K562 (cell line): ENCODE measurements around the gene TMCC2. TPM values are rescaled to one million over a fixed set of nuclear protein-coding genes. Genes with fewer than 3 reads are reported as not detected.

Experiments used
- ATAC-seq: fragments of 200-7000 bp; cut with Tn5 transposase; 3 replicates; pipeline ENCODE4 v1.9.1; 2020; ENCODE audit warnings: moderate library complexity
- BruUV-seq: library from RNA; stranded (reverse); fragments of 400-500 nt; replicated peaks from 2 replicates; lab custom pipeline; 2021; lab: Mats Ljungman, UMichigan
- CTCF ChIA-PET: fragments of 300-600 bp; formaldehyde crosslinking; extraction: SDS; loops from one replicate; lab custom pipeline; 2021; ENCODE audit warnings: low intra/inter-chr PET ratio; lab: Yijun Ruan, JAX
- POLR2A ChIA-PET: fragments of 300-600, 350-650 bp; sonication (Branson Sonifier 250); formaldehyde crosslinking; extraction: SDS; loops from one replicate; lab custom pipeline; 2021; ENCODE audit warnings: antibody characterized with exemption, inconsistent platforms; lab: Yijun Ruan, JAX
- DNase-seq, 4 experiments: peaks; one replicate each; pipeline versions ENCODE4 v3.0.0 to v3.0.0-alpha.2; 2011 to 2018; ENCODE audit warnings: low spot score in 3 of 4, mixed read lengths in 3 of 4; ENCODE audit errors: extremely low read depth in 1 of 4
- FAIRE-seq: peaks from 2 replicates; lab custom pipeline; 2011; peaks lifted over from hg19 to GRCh38; lab: Jason Lieb, UNC
- H2AFZ ChIP-seq: 2 replicates; pipeline ENCODE4 v1.6.0; 2011; ENCODE audit warnings: low read depth, low read length, control low read depth, inconsistent platforms
- H3K27ac ChIP-seq: fragments of 200-600 bp; 3 replicates; pipeline ENCODE4 v1.8.0; 2011; ENCODE audit warnings: low read depth, mild to moderate bottlenecking, control low read depth, inconsistent platforms, low read length, moderate library complexity, mixed read lengths; ENCODE audit errors: extremely low read depth
- H3K27me3 ChIP-seq, 2 experiments: fragments of 300-600 bp in 1 of 2; 2 replicates in 1 of 2; 3 replicates in 1 of 2; pipeline versions ENCODE4 v1.6.0 to v1.8.0; 2011; ENCODE audit warnings: inconsistent platforms in 2 of 2, low read length in 2 of 2, mild to moderate bottlenecking in 1 of 2, mixed read lengths in 1 of 2, moderate library complexity in 1 of 2; ENCODE audit not compliant: control insufficient read depth in 2 of 2, insufficient read depth in 2 of 2
- H3K36me3 ChIP-seq: fragments of 300-600 bp; 3 replicates; pipeline ENCODE4 v1.8.0; 2011; ENCODE audit warnings: mild to moderate bottlenecking, low read length, inconsistent platforms; ENCODE audit not compliant: control insufficient read depth, insufficient read depth
- H3K4me1 ChIP-seq, 2 experiments: fragments of 200-600 bp in 1 of 2; replicated peaks in 1 of 2; 2 replicates in 1 of 2; 3 replicates in 1 of 2; pipeline versions ENCODE4 v1.5.1 to v1.8.0; 2011; ENCODE audit warnings: inconsistent platforms in 2 of 2, low read length in 2 of 2, mild to moderate bottlenecking in 1 of 2, mixed read lengths in 1 of 2, moderate library complexity in 1 of 2; ENCODE audit not compliant: control insufficient read depth in 2 of 2, insufficient read depth in 2 of 2
- H3K4me2 ChIP-seq: 2 replicates; pipeline ENCODE4 v1.6.1; 2011; ENCODE audit warnings: low read length, control low read depth, inconsistent platforms, mixed read lengths; ENCODE audit not compliant: insufficient read depth
- H3K4me3 ChIP-seq: fragments of 200-600 bp; sonication (generic), shearing (Covaris generic); 2 replicates; pipeline ENCODE4 v1.5.1; 2016; ENCODE audit warnings: control low read depth, inconsistent platforms
- H3K79me2 ChIP-seq: fragments of 200-600 bp; 3 replicates; pipeline ENCODE4 v1.8.0; 2011; ENCODE audit warnings: low read length, inconsistent platforms; ENCODE audit not compliant: control insufficient read depth, insufficient read depth
- H3K9ac ChIP-seq, 2 experiments: 2 replicates each; pipeline versions ENCODE4 v1.6.0 to v1.6.1; 2011; ENCODE audit warnings: low read depth in 2 of 2, low read length in 2 of 2, control low read depth in 1 of 2, inconsistent platforms in 1 of 2, mild to moderate bottlenecking in 1 of 2, mixed read lengths in 1 of 2; ENCODE audit not compliant: insufficient read depth in 1 of 2
- H3K9me1 ChIP-seq: one replicate; pipeline ENCODE4 v1.6.0; 2011; ENCODE audit warnings: inconsistent platforms, mild to moderate bottlenecking, low read length, moderate library complexity; ENCODE audit not compliant: control insufficient read depth, insufficient read depth
- H3K9me3 ChIP-seq: replicated peaks from 2 replicates; pipeline ENCODE4 v1.5.1; 2011; ENCODE audit warnings: low read depth, low read length, inconsistent platforms; ENCODE audit not compliant: control insufficient read depth, insufficient read depth
- H4K20me1 ChIP-seq: replicated peaks from 2 replicates; pipeline ENCODE4 v1.6.1; 2011; ENCODE audit warnings: low read length, inconsistent platforms, mixed read lengths; ENCODE audit not compliant: control insufficient read depth, insufficient read depth
- HNRNPUL1 ChIP-seq: fragments of 200-400 bp; formaldehyde crosslinking; IDR thresholded peaks from 2 replicates; pipeline ENCODE4 v1.6.1; 2017; ENCODE audit warnings: low read length
- NRF1 ChIP-seq, 2 experiments: fragments of 450-650 bp; IDR thresholded peaks in 1 of 2; conservative IDR thresholded peaks in 1 of 2; 2 replicates each; pipeline ENCODE4 v1.6.1; 2014; ENCODE audit warnings: mild to moderate bottlenecking in 2 of 2
- RB1 ChIP-seq: fragments of 450-650 bp; IDR thresholded peaks from 2 replicates; pipeline ENCODE4 v1.6.1; 2017; ENCODE audit warnings: low read depth, mild to moderate bottlenecking
- SIX5 ChIP-seq, 2 experiments: IDR thresholded peaks; 2 replicates each; pipeline ENCODE4 v1.6.1; 2011; ENCODE audit warnings: low read length in 2 of 2, borderline replicate concordance in 1 of 2, low read depth in 1 of 2, mild to moderate bottlenecking in 1 of 2, moderate library complexity in 1 of 2; ENCODE audit not compliant: insufficient read depth in 1 of 2
- ZNF444 ChIP-seq: fragments of 250-450 bp; sonication (Bioruptor Pico); IDR thresholded peaks from 2 replicates; pipeline ENCODE4 v1.4.0; 2020; ENCODE audit warnings: mild to moderate bottlenecking, moderate library complexity
- ZNF778 ChIP-seq: fragments of 450-650 bp; formaldehyde crosslinking; IDR thresholded peaks from 2 replicates; pipeline ENCODE4 v1.4.0; 2020; ENCODE audit warnings: mild to moderate bottlenecking, moderate library complexity
- WGBS: fragments of 100-300 bp; shearing (Covaris generic); methylation state at CpG from one replicate; pipeline ENCODE4 v1.1.6; 2016; ENCODE audit warnings: low coverage, mixed read lengths; ENCODE audit not compliant: insufficient coverage; ENCODE audit errors: missing lambda C conversion rate; 5-methylcytosine and 5-hydroxymethylcytosine counted together
- in situ Hi-C: fragments of 300-500 bp; cut with MboI; formaldehyde crosslinking; loops from 4 replicates; pipeline ENCODE4 v1.15.0; 2018; ENCODE audit warnings: inconsistent platforms, mixed read lengths
- intact Hi-C: fragments of 100-400 bp; cut with micrococcal nuclease; formaldehyde crosslinking; loops from 2 replicates; pipeline ENCODE4 v1.14.2; 2022
- polyA plus RNA-seq, 8 experiments: library from polyadenylated mRNA; depleted of rRNA in 4 of 8; stranded (reverse) in 5 of 8; unstranded in 3 of 8; fragments of >200 nt; fragmentation: Nextera tagmentation in 2 of 8; fragmentation: Illumina TruSeq in 1 of 8; extraction: Ambion mirVana in 2 of 8; extraction: Trizol in 1 of 8; gene quantifications; 2 replicates each; pipeline versions ENCODE4 v1.2.1 to v1.2.3, GENCODE V29; 2011 to 2014; ENCODE audit warnings: inconsistent platforms in 1 of 8, missing spikeins in 1 of 8
- total RNA-seq, 7 experiments: library from RNA; depleted of rRNA in 6 of 7; stranded (reverse); fragments of >200 nt in 6 of 7; fragmentation: Illumina TruSeq in 2 of 7; extraction: Trizol in 2 of 7; gene quantifications; 2 replicates each; pipeline versions ENCODE4 v1.2.1 to v1.2.3, GENCODE V29; 2011 to 2021; ENCODE audit warnings: low replicate concordance in 1 of 7

TMCC2 gene
- total and polyA plus RNA-seq, 9 of the 15 experiments (the other 6 are each of a cell fraction or from before 2014, with no cell fraction given) = 0.06 to 1.8 (median 0.98) TPM

DNA sequence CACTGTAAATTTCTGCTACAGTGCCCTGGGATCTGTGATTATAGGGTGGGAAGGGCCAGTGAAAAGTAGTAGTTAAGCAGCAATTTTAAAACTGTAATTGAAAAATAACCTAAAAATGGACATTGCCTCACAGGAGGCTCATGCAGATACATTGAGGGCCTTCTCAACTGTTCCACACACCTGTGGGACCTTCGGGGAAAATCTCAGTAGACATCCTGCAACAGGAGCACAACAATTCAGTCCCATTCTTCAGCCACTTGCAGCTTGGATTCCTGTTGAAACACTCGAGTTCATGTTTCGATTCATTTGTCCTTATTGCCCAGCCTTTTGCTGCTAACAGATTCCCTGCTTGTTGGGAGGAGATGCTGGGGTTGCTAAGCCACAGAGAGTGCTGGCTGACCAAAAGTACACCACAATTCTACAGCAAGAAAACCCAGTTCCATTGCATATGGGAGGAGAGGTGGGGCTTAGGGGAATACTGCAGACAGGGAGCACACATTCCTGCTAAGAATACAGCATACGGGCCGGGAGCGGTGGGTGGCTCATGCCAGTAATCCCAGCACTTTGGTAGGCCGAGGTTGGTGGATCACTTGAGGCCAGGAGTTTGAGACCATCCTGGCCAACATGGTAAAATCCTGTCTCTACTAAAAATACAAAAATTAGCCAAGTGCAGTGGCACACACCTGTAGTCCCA, 4.5 kb downstream of the TMCC2 start:
- Histone ChIP-seq H3K27ac (no peak overlapping the region), H3K4me2 (no peak overlapping the region), H3K9me1 (no peaks in the 10 kb centered on the region), H3K4me3 (no peak overlapping the region), H4K20me1 (no peaks in the 10 kb centered on the region; the same call in 1 of the 2 replicates), H3K9me3 (no peaks in the 10 kb centered on the region), H3K9ac (no peak overlapping the region), H3K4me1 (peaks cover 32 to 34% of the 10 kb centered on the region in 2 experiments), H2AFZ (no peak overlapping the region), H3K36me3 (no peaks in the 10 kb centered on the region), H3K79me2 (no peaks in the 10 kb centered on the region), H3K27me3 (peaks cover 0 to 8% of the 10 kb centered on the region in 2 experiments; a peak in 2 of 5 replicates)
- in situ Hi-C loops = no loop called here
- 58% methylated on average over 7 of the region's 7 CpGs for WGBS
- FAIRE-seq (no peak), DNase-seq (no peak), ATAC-seq (no peak)
- intact Hi-C loops = no loop called here
- ChIA-PET CTCF (interaction anchor here (0.9 kb wide), 1 partner anchor 22 kb away, joined by 3 read pairs; no protein-coding TSS in a partner anchor), POLR2A (interaction anchor here (0.6 to 1.5 kb wide), 2 partner anchors 11 to 62 kb away, joined by 3 to 5 read pairs; no protein-coding TSS in a partner anchor)
- TF ChIP-seq ZNF778 (CRISPR knock-in tag) (no peak), HNRNPUL1 (no peak), NRF1 (conservative IDR thresholded peaks at IDR 0.05 in 1 of 2, IDR thresholded peaks at IDR 0.05 in 1 of 2) (no peak), SIX5 (IDR thresholded peaks at IDR 0.05; ENCODE audit: borderline replicate concordance in 1 of 2, insufficient read depth in 1 of 2, low read depth in 1 of 2, low read length in 2 of 2) (no peak), RB1 (no peak), ZNF444 (no peak)
- no TSS peak for BruUV-seq
